B cell (primary cell): ENCODE measurements around the gene SMIM14. TPM values are rescaled to one million over a fixed set of nuclear protein-coding genes. Genes with fewer than 3 reads are reported as not detected.
A peak's percentile ranks its signal among the peaks of the same experiment; 100 is the strongest.

ENCODE experiments used
- ATAC-seq: fragments of 200-7000 bp; cut with Tn5 transposase; one replicate; pipeline ENCODE4 v1.10.0; 2021; ENCODE audit warnings: low read depth, mild to moderate bottlenecking, moderate number of reproducible peaks, moderate library complexity
- CTCF ChIA-PET: fragments of 350-600 bp; sonication (Branson Sonifier 250); formaldehyde crosslinking; loops from one replicate; lab custom pipeline; 2021; ENCODE audit warnings: antibody characterized with exemption, inconsistent platforms; lab: Charles Lee
- POLR2A ChIA-PET: fragments of 350-600 bp; sonication (Branson Sonifier 250); formaldehyde crosslinking; loops from one replicate; lab custom pipeline; 2021; ENCODE audit warnings: antibody characterized with exemption; lab: Charles Lee
- DNase-seq: peaks from one replicate; pipeline ENCODE4 v3.0.0; 2013
- H2AFZ ChIP-seq: 2 replicates; pipeline ENCODE4 v1.6.1; 2012; ENCODE audit warnings: mild to moderate bottlenecking, low read depth, low read length; ENCODE audit not compliant: insufficient read depth, poor library complexity, severe bottlenecking
- H3K27ac ChIP-seq, 2 donors: 1 replicate in 1 of 2; 2 replicates in 1 of 2; pipeline ENCODE4 v1.5.1; 2012 to 2013; ENCODE audit warnings: low read length in 2 of 2, mild to moderate bottlenecking in 2 of 2, moderate library complexity in 1 of 2
- H3K27me3 ChIP-seq, 4 experiments: fragments of 200-600 bp in 1 of 4; sonication (generic) in 1 of 4; replicated peaks in 1 of 4; 1 replicate in 2 of 4; 2 replicates in 2 of 4; pipeline versions ENCODE4 v1.6.1 to v1.7.0; 2013 to 2016; ENCODE audit warnings: low read length in 3 of 4, mild to moderate bottlenecking in 2 of 4, mixed read lengths in 1 of 4, moderate library complexity in 1 of 4; ENCODE audit not compliant: insufficient read depth in 4 of 4, control insufficient read depth in 3 of 4; ENCODE audit errors: control extremely low read depth in 1 of 4
- H3K36me3 ChIP-seq, 2 experiments: replicated peaks in 1 of 2; 1 replicate in 1 of 2; 2 replicates in 1 of 2; pipeline versions ENCODE4 v1.6.1 to v1.7.1; 2013; ENCODE audit warnings: low read length in 1 of 2; ENCODE audit not compliant: insufficient read depth in 2 of 2, control insufficient read depth in 1 of 2; ENCODE audit errors: control extremely low read depth in 1 of 2, extremely low read depth in 1 of 2
- H3K4me1 ChIP-seq, 2 donors: fragments of 200-600 bp in 1 of 2; sonication (generic) in 1 of 2; 1 replicate in 1 of 2; 2 replicates in 1 of 2; pipeline versions ENCODE4 v1.5.1 to v1.6.1; 2013 to 2017; ENCODE audit warnings: low read length in 2 of 2; ENCODE audit not compliant: control insufficient read depth in 2 of 2, insufficient read depth in 2 of 2
- H3K4me2 ChIP-seq: replicated peaks from 2 replicates; pipeline ENCODE3; 2012; ENCODE audit warnings: mild to moderate bottlenecking, low read depth, low read length; ENCODE audit not compliant: poor library complexity, severe bottlenecking
- H3K4me3 ChIP-seq, 5 experiments: fragments of 200-600 bp in 1 of 5; sonication (generic) in 1 of 5; 1 replicate in 3 of 5; 2 replicates in 2 of 5; pipeline versions ENCODE4 v1.5.1 to v1.7.0; 2011 to 2016; ENCODE audit warnings: low read length in 4 of 5, mild to moderate bottlenecking in 4 of 5, low read depth in 2 of 5, control low read depth in 1 of 5, moderate library complexity in 1 of 5; ENCODE audit not compliant: insufficient read depth in 1 of 5; ENCODE audit errors: control extremely low read depth in 1 of 5, extremely low read depth in 1 of 5
- H3K79me2 ChIP-seq: fragments of 200-600 bp; sonication (generic); one replicate; pipeline ENCODE4 v1.6.0; 2016; ENCODE audit warnings: low read length; ENCODE audit not compliant: control insufficient read depth, insufficient read depth
- H3K9ac ChIP-seq: fragments of 200-600 bp; sonication (generic); 2 replicates; pipeline ENCODE4 v1.6.1; 2017; ENCODE audit warnings: mild to moderate bottlenecking, low read length, moderate library complexity
- H3K9me3 ChIP-seq, 3 donors: one replicate each; pipeline versions ENCODE4 v1.6.1 to v1.7.1; 2013; ENCODE audit warnings: low read length in 2 of 3; ENCODE audit not compliant: control insufficient read depth in 2 of 3, insufficient read depth in 1 of 3; ENCODE audit errors: control extremely low read depth in 1 of 3
- H4K20me1 ChIP-seq: 2 replicates; pipeline ENCODE4 v1.6.0; 2012; ENCODE audit warnings: mild to moderate bottlenecking, low read length; ENCODE audit not compliant: insufficient read depth, control insufficient read depth, poor library complexity, severe bottlenecking
- H3K27ac Mint-ChIP-seq: one replicate; pipeline ENCODE4 v1.8.0; 2021; ENCODE audit warnings: mixed read lengths
- H3K27me3 Mint-ChIP-seq: one replicate; pipeline ENCODE4 v1.8.0; 2021; ENCODE audit warnings: mixed read lengths
- H3K4me1 Mint-ChIP-seq: one replicate; pipeline ENCODE4 v1.8.0; 2021; ENCODE audit warnings: mixed read lengths
- H3K4me3 Mint-ChIP-seq: one replicate; pipeline ENCODE4 v1.8.0; 2021; ENCODE audit warnings: mixed read lengths
- H3K9me3 Mint-ChIP-seq: one replicate; pipeline ENCODE4 v1.8.0; 2022; ENCODE audit warnings: mixed read lengths; ENCODE audit not compliant: insufficient read depth
- EZH2 ChIP-seq: IDR thresholded peaks from 2 replicates; pipeline ENCODE4 v1.6.1; 2012; ENCODE audit warnings: borderline replicate concordance, low read depth, mild to moderate bottlenecking, moderate library complexity, low read length; ENCODE audit not compliant: insufficient read depth, poor library complexity, severe bottlenecking
- WGBS: methylation state at CpG from one replicate; pipeline ENCODE4 v1.1.5; 2013; ENCODE audit warnings: missing lambda C conversion rate; ENCODE audit not compliant: insufficient coverage; 5-methylcytosine and 5-hydroxymethylcytosine counted together
- intact Hi-C: fragments of 100-400 bp; cut with micrococcal nuclease; formaldehyde crosslinking; loops from one replicate; pipeline ENCODE4 v1.10.0; 2022
- polyA plus RNA-seq: library from polyadenylated mRNA; depleted of rRNA; stranded (reverse); fragments of >200 nt; gene quantifications from 2 replicates; pipeline ENCODE4 v1.2.3, GENCODE V29; 2012
- total RNA-seq, 2 donors: library from RNA; stranded (reverse); fragments of 120-200 nt in 1 of 2; gene quantifications; 1 replicate in 1 of 2; 2 replicates in 1 of 2; pipeline versions ENCODE4 v1.2.3 to v1.2.4, GENCODE V29; 2013 to 2022
- TF ChIP-seq, protein P1 (sequence below): fragments of 200-600 bp; IDR thresholded peaks from one replicate; pipeline ENCODE4 v1.8.0; 2022; ENCODE audit warnings: antibody characterized with exemption, mild to moderate bottlenecking

SMIM14 gene
- total and polyA plus RNA-seq, 2 donors (not counting 1 experiment from before 2014, with no cell fraction given), result 38.9 to 56.0 TPM

DNA sequence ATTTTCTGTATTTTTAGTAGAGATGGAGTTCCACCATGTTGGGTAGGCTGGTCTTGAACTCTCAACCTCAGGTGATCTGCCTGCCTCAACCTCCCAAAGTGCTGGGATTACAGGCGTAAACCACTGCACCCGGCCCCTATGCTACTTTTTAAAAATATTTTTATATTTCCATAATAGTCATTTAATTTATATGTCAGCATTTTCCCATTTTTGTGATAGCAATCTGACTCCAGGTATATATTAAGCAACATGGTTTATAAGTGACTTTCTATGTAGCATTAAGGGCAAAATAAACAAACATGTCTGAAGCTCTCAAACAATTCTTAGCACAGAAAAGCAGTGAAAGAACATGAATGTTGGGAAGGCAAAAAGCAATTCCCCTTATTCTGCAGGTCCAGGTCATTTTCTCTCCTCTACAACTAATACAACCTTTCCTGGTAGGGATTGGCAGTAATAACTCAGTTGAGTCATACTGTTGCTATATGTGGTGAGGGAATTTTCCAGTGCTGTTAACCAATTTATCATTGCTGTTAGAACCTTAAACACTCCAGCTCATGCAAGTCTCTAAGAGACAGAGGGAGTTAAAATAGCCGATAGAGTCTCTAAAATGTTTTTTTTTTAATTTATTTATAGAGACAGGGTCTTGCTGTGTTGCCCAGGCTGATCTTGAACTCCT, 24.0 kb downstream of the SMIM14 start:
- H3K9ac ChIP-seq, result no peak overlapping the region
- Mint-ChIP-seq H3K4me3 (peak overlapping the region; percentile 34), H3K27ac (peak overlapping the region; percentile 70), H3K9me3 (no peaks in the 10 kb centered on the region), H3K27me3 (no peaks in the 10 kb centered on the region), H3K4me1 (peaks cover 63% of the 10 kb centered on the region)
- no peak for ATAC-seq
- ChIA-PET POLR2A (interaction anchor here (0.5 to 1.1 kb wide), 4 partner anchors 12 to 164 kb away, joined by 3 to 12 read pairs (median 7); partner anchors contain the start of gene SMIM14), CTCF (interaction anchor here (0.5 to 1.7 kb wide), 4 partner anchors 10 to 759 kb away, joined by 3 to 9 read pairs (median 3); no protein-coding TSS in a partner anchor)
- H3K4me3 ChIP-seq, result no peak overlapping the region
- peaks cover 84% of the 10 kb centered on the region for H3K79me2 ChIP-seq
- intact Hi-C loops, result no loop called here
- no peak overlapping the region for H2AFZ ChIP-seq
- H3K36me3 ChIP-seq, result peaks cover 3 to 21% of the 10 kb centered on the region in 2 experiments
- H3K9me3 ChIP-seq, result no peaks in the 10 kb centered on the region
- H3K4me2 ChIP-seq, result peak overlapping the region; percentile 11
- WGBS, result no CpG with 5 or more reads among the region's 3 CpGs
- DNase-seq, result no peak
- H3K27ac ChIP-seq, result peak overlapping the region in 1 of 2 donors; percentile 84
- no peaks in the 10 kb centered on the region for H4K20me1 ChIP-seq
- H3K27me3 ChIP-seq, result no peaks in the 10 kb centered on the region
- TF ChIP-seq, protein P1, sequence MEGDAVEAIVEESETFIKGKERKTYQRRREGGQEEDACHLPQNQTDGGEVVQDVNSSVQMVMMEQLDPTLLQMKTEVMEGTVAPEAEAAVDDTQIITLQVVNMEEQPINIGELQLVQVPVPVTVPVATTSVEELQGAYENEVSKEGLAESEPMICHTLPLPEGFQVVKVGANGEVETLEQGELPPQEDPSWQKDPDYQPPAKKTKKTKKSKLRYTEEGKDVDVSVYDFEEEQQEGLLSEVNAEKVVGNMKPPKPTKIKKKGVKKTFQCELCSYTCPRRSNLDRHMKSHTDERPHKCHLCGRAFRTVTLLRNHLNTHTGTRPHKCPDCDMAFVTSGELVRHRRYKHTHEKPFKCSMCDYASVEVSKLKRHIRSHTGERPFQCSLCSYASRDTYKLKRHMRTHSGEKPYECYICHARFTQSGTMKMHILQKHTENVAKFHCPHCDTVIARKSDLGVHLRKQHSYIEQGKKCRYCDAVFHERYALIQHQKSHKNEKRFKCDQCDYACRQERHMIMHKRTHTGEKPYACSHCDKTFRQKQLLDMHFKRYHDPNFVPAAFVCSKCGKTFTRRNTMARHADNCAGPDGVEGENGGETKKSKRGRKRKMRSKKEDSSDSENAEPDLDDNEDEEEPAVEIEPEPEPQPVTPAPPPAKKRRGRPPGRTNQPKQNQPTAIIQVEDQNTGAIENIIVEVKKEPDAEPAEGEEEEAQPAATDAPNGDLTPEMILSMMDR, result no peak
- TF ChIP-seq EZH2, result no peak
- H3K4me1 ChIP-seq, result peaks cover 43 to 55% of the 10 kb centered on the region in 2 donors

DNA sequence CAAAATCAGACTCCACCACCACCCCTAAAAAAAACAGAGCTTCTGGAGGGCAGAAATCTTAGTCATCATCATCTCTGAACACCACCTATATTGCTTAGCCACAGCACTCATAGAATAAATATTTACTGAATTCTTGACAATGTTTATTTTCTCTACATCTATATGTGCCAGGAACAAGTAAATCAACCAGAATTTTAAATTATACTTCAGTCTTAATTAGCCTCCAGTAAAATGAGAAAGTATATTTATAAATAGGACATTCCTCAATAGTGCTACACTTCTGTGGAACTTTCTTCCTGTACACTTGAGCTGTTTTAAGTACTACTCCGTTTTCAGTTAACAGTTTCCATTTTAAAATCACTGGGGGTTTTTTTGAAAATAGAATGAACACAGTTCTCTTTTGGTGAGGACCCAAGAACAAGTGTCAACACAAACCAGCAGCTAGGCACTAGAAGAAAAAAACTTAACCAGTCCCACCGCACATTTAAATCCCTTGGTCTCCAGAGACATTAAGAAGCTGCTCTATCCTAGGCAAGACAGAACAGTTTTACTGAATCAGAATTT, 25.5 kb downstream of the SMIM14 start:
- ATAC-seq (peak; percentile 67), DNase-seq (peak; percentile 61)
- Histone ChIP-seq H3K27me3 (no peaks in the 10 kb centered on the region), H4K20me1 (no peaks in the 10 kb centered on the region), H3K36me3 (peaks cover 2 to 21% of the 10 kb centered on the region in 2 experiments), H2AFZ (peak overlapping the region; percentile 30), H3K27ac (peak overlapping the region; percentile 59 to 84), H3K9ac (peak overlapping the region; percentile 37), H3K4me2 (peak overlapping the region; percentile 60), H3K9me3 (no peaks in the 10 kb centered on the region), H3K79me2 (peaks cover 80% of the 10 kb centered on the region), H3K4me3 (peak overlapping the region in 1 of 5 experiments; percentile 35), H3K4me1 (peaks cover 49 to 60% of the 10 kb centered on the region in 2 donors)
- H3K27me3 Mint-ChIP-seq, result no peaks in the 10 kb centered on the region
- no peak for TF ChIP-seq EZH2
- TF ChIP-seq, protein P1, result no peak
- peaks cover 69% of the 10 kb centered on the region for H3K4me1 Mint-ChIP-seq
- H3K4me3 Mint-ChIP-seq, result peak overlapping the region; percentile 35
- intact Hi-C loops, result loop anchor here (1.0 kb wide), 1 partner anchor 24 kb away; no protein-coding TSS in a partner anchor
- ChIA-PET CTCF (interaction anchor here (0.6 to 1.7 kb wide), 4 partner anchors 12 to 1117 kb away, joined by 3 to 9 read pairs (median 4); no protein-coding TSS in a partner anchor), POLR2A (interaction anchor here (0.7 to 2.9 kb wide), 5 partner anchors 13 to 275 kb away, joined by 3 to 16 read pairs (median 8); partner anchors contain the start of gene SMIM14)
- H3K27ac Mint-ChIP-seq, result peak overlapping the region; percentile 75
- WGBS, result no CpG with 5 or more reads among the region's 2 CpGs
- no peaks in the 10 kb centered on the region for H3K9me3 Mint-ChIP-seq
